SK-N-SH treated with all-trans-retinoic acid at 6 μM for 48 hours (cell line): ENCODE data around the gene CWC27.

Experiments used
- CSRNP3 ChIP-seq: fragments of 250-450 bp; sonication (Bioruptor Pico); IDR thresholded peaks from 2 replicates; pipeline ENCODE4 v1.5.1; 2021; ENCODE audit warnings: mild to moderate bottlenecking, moderate library complexity
- GLIS3 ChIP-seq: fragments of 250-450 bp; sonication (Bioruptor Pico); IDR thresholded peaks from 2 replicates; pipeline ENCODE4 v1.5.0; 2020; ENCODE audit warnings: mild to moderate bottlenecking, moderate library complexity
- PATZ1 ChIP-seq: fragments of 250-450 bp; sonication (Bioruptor Pico); IDR thresholded peaks from 2 replicates; pipeline ENCODE4 v1.8.0; 2020; ENCODE audit warnings: mild to moderate bottlenecking, moderate library complexity, borderline replicate concordance
- POU6F1 ChIP-seq: fragments of 250-450 bp; sonication (Bioruptor Pico); IDR thresholded peaks from 2 replicates; pipeline ENCODE4 v1.8.0; 2021; ENCODE audit warnings: low read depth, mild to moderate bottlenecking, moderate library complexity, borderline replicate concordance
- RARB ChIP-seq: fragments of 250-450 bp; sonication (Bioruptor Pico); IDR thresholded peaks from 2 replicates; pipeline ENCODE4 v1.8.0; 2021; ENCODE audit warnings: mild to moderate bottlenecking, moderate library complexity
- SNAI2 ChIP-seq: fragments of 250-450 bp; sonication (Bioruptor Pico); IDR thresholded peaks from 2 replicates; pipeline ENCODE4 v1.5.0; 2020; ENCODE audit warnings: mild to moderate bottlenecking, moderate library complexity
- TOX ChIP-seq: fragments of 250-450 bp; sonication (Bioruptor Pico); IDR thresholded peaks from 2 replicates; pipeline ENCODE4 v1.8.0; 2021; ENCODE audit warnings: mild to moderate bottlenecking, moderate library complexity, borderline replicate concordance
- TSHZ2 ChIP-seq: fragments of 250-450 bp; sonication (Bioruptor Pico); IDR thresholded peaks from 2 replicates; pipeline ENCODE4 v1.5.0; 2020; ENCODE audit warnings: mild to moderate bottlenecking, moderate library complexity
- ZFP3 ChIP-seq: fragments of 250-450 bp; sonication (Bioruptor Pico); IDR thresholded peaks from 2 replicates; pipeline ENCODE4 v1.5.0; 2020; ENCODE audit warnings: mild to moderate bottlenecking, moderate library complexity
- ZFP30 ChIP-seq: fragments of 450-650 bp; formaldehyde crosslinking; IDR thresholded peaks from 2 replicates; pipeline ENCODE4 v1.5.0; 2022; ENCODE audit warnings: mild to moderate bottlenecking, moderate library complexity
- ZNF565 ChIP-seq: fragments of 450-650 bp; formaldehyde crosslinking; conservative IDR thresholded peaks from 2 replicates; pipeline ENCODE4 v1.5.0; 2020; ENCODE audit warnings: low read depth, mild to moderate bottlenecking, moderate library complexity
- ZNF70 ChIP-seq: fragments of 450-650 bp; formaldehyde crosslinking; IDR thresholded peaks from 2 replicates; pipeline ENCODE4 v1.5.0; 2020; ENCODE audit warnings: mild to moderate bottlenecking, moderate library complexity
- ZNF8 ChIP-seq: fragments of 450-650 bp; formaldehyde crosslinking; IDR thresholded peaks from 2 replicates; pipeline ENCODE4 v1.5.0; 2020; ENCODE audit warnings: mild to moderate bottlenecking, moderate library complexity

GRCh38 chr5:65041296-65042158 lies 272.8 kb downstream of the CWC27 start:
- no peak for TF ChIP-seq RARB
- no peak for TF ChIP-seq POU6F1 (CRISPR knock-in tag)
- TF ChIP-seq ZNF8 (CRISPR knock-in tag) = no peak
- no peak for TF ChIP-seq ZFP3 (CRISPR knock-in tag)
- no peak for TF ChIP-seq ZNF565 (CRISPR knock-in tag)
- no peak for TF ChIP-seq ZFP30 (CRISPR knock-in tag)
- no peak for TF ChIP-seq SNAI2
- no peak for TF ChIP-seq GLIS3 (CRISPR knock-in tag)
- no peak for TF ChIP-seq CSRNP3 (CRISPR knock-in tag)
- TF ChIP-seq PATZ1 (CRISPR knock-in tag) = no peak
- no peak for TF ChIP-seq TOX (CRISPR knock-in tag)
- no peak for TF ChIP-seq ZNF70 (CRISPR knock-in tag)
- no peak for TF ChIP-seq TSHZ2 (CRISPR knock-in tag)
